GM18520 (cell line): ENCODE measurements around the gene KCTD15.
"Not testable (repeated sequence)": the region's sequence is repeated elsewhere in the genome, so short reads cannot be mapped to it uniquely, and the experiment has no call there.

Experiments
- ATAC-seq: cut with Tn5 transposase; IDR thresholded peaks from one replicate; pipeline ENCODE4 v1.9.1; 2021; ENCODE audit not compliant: unreplicated experiment

Gene KCTD15

DNA sequence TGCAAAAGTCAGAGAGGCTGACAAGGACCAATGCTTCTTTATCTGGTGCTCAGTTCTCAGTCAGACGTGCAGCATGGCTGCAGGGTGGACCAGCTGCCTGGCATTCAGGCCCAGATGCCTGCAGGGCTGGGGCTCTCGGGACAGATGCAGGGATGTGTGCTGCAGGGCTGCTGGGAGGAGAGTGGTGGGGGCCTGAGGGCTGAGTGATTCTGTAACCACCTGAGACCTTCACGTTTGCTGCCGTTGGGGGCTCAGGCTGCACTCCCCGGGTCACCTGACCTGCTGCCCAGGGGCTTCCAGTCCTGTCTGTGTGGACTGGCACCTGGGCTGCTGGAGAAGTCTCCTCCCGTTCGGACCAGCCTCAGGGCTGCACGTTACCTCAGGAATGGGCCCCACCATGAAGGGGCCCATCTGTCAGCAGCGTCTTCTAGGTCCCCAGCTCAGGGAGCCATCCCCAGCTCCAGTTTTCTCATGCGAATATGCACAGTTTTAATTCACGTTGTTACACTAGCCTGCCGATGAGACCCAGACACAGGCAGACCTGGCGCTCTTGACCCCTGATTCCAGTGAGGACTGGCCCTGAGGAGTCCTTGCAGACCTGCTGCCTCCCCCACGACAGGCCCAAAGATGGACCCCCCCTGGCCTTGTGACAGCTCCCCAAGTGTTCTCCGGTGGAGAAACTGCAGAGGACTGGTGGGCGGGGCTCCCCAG lies 16.9 kb downstream of the KCTD15 start:
- no peak for ATAC-seq

DNA sequence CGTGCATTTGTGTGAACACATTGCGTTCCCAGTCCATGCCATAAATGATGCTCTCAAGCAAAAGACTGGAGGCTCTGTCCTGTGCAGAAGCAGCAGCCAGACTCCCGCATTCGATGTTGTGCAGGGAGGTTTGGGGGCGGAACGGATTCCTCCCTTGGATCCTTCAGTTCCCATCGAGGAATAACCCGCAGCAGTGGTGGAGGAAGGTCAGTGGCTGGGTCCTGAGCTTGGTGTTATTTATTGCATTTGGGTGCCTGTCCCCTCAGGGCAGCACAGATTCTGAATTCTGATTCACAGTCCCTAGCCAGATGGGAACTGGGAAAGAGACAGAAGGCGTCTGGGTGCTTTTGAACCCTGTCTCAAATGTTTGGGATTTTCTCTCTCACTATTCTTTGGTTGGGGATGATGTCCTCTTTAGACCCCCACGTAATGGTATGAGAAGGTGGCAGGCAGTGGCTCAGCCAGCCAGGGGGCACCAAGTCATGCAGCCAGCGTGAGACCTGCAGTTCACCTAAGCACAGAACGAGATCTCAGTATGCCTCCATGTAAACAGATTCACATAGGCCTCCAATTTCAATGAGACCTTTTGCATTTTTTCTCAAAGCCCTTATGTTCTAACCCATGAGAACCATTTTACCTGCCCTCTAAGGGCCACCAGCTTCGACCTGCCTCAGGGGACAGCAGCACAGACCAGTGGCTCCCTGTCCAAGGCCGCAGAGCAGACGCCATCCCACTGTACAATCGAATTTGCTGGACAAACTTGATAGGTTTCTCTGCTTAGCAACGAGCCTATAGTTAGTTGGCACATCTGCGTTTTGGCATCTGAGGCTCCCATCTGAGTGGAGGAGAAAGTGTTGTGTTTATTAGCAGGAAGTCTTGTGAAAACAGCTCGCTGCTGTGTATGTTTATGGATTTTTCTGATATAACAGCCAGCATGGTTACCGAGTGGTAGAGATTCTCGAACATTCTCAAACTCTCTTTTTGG lies 17.8 kb downstream of the KCTD15 start:
- no peak for ATAC-seq

DNA sequence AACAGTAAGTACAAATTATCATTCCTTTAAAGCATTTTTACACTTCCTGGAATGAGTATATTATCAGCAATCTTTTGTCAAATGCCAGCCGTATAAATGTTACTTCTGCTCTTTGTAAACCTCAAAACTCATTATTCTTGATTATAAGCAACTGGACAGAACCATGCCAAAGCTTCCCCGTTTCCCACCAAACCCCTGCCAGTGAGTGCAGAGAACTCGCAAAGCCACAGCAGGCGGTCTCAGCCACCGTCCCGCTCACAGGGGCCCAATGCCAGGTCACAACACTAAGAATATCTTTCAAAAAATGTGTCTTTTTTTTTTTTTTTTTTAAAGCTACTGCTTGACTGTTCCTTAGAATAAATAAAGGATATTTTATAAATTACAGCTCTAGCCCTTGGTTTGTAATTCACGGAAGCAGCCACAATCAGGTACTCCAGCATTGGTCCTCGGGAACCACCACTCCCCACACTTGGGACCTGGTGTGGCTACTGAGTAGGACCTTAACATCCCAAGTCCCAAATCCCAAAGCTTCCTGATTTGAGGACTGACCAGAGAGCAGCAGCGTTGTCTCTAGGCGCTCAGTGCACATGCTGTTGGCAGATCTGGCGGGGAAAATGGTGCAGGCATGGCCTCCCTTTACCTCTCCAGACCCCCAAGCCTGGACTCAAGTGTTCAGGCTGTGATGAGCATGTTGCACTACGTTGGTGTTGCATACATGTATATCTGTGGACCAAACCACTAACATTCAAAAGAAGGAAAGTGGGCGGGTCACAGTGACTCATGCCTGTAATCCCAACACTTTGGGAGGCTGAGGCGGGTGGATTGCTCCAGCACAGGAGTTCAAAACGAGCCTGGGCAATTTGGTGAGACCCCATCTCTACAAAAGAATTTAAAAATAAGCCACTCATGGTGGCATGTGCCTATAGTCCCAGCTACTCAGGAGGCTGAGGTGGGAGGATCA lies 19.0 kb downstream of the KCTD15 start:
- no peak for ATAC-seq

DNA sequence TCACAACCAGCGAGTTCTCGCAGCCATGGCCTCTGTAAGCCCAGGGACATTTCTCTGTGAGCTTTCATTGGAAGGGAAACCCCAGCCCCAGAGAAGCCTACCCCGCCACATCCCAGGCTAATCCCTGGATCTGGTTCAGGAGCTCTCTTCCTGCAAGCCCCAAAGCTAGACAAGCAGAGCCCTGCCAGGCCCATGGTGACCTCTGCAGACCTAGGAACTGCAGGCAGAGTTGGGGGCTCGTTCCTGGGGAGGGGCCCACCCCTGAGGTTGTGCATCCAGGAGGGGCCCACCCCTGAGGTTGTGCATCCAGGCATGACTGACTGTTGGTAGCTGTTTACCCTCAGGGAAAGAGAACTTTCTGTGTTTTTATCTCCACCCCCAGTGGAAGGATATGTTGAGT lies 21.7 kb downstream of the KCTD15 start:
- ATAC-seq: no peak

DNA sequence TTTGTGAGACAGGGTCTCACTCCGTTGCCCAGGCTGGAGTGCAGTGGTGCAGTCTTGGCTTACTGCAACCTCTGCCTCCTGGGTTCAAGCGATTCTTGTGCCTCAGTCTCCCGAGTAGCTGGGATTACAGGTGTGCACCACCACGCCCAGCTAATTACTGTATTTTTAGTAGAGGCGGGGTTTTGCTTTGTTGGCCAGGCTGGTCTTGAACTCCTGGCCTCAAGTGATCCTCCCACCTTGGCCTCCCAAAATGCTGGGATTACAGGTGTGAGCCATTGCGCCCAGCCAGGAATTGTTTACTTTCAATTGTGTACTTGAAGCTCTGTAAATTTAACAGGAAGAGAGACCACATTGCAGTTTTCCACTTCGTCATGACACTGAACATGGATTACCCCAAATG lies 22.4 kb downstream of the KCTD15 start:
- not testable (repeated sequence) for ATAC-seq

DNA sequence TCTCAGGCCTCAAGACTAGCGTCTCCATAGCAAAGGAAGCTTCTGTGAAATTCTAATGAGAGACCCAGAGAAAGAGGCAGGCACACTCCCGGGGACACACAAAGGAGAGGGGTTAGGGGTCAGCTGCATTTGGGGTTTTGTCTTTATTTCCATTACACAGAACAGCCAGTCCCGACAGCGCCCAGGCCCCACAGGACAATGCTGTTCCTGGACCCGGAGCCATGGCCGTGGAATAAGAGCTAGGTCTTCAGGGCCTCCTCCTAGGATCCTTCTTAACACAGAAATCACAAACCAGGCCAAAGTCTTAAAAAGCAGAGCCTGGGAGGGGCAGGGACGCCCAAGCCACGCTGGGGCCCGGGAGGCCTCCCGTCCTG lies 22.8 kb downstream of the KCTD15 start:
- ATAC-seq: no peak

DNA sequence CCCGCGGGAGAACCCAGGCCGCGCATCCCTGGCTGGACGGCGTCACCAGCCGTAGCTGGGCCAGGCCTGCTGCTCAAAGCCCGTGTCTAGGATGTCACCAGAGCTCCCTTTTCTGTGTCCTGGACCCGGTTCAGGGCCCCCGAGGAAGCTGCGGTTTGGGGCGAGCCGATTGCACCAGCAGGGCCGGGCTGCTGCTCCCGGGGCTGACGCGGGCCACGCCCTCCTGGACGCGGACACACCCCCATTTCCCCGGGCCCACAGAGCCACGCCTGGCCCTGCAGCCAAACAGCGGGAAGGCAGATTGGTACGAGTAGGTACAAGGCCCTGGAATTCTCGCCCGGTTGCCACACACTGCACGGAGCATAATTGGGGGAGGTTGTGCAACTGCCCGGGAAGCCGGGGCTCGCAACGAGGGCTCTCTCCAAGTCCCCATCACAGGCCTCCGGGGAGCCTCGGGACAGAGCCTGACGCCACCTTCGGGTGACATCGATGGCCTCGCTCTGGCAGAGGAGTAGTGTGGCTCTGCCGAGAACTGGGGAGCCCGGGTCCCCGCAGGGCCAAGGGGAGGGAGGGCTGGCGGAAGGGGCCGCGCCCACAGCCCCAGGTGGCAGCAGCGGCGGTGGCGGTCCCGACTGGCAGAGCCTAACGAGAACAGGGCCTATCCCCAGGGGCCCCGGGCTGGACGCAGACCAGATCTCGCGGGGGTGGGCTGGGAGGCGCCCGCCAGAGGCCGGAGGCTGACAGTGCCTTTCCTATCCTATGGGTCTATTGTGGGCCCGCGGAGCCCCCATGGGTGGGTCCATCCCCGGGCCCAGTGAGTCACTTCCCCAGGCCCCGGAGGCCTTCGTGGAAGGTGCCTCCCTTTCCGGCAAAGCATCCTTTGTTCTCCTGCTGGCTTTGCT lies 23.5 kb downstream of the KCTD15 start:
- ATAC-seq: no peak

DNA sequence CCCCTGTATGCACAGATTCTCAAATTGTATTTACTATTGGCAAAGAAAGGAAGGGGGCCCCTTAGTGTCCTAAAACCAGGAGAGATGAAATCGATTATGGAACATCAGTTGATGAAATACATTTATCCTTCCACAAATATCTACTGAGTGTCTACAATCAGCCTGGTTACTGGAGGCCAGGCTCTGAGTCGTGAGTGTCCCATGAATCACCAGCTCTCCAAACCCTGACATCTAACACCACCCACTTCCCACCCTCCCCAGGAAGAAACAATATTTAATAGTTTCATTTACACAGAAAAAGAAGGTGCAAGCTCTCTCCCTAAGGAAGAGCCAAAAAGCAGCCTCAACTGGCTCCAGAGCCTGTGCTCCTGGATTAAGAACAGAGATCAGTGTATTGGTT lies 25.2 kb downstream of the KCTD15 start:
- no peak for ATAC-seq

DNA sequence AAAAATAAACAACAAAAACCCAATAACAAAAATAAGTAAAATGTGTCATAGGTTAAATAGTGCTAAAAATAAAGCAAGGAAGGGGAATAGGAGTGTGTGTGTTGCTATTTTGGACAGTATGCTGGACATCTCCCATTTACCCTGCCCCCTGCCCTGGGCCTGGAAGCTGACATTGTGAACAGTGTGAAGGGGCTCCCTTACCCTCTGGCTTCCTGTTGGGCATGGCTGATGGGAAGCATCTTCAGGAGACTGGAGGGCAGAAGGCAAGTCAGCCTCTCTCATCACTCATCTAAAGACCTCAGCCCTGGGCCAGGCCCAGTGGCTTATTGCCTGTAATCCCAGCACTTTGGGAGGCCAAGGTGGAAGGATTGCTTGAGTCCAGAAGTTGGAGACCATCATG lies 26.7 kb downstream of the KCTD15 start:
- no peak for ATAC-seq

DNA sequence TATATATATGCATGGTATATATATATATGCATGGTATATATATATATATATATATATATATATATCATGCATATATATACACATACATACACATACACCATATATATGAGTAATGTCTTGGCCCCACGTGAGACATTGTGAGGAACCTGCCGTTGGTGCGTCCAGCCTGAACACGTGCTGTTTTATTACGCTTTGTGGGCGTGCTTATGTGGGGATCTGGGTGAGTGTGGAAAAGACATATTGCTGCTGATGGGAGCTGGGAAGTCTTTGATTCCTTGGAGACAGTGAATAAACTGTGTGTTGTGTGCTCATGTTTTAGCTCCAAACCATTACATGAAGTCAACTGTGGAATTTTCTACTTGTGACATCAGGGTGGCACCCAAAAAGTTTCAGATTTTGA lies 28.9 kb downstream of the KCTD15 start:
- ATAC-seq: no peak

DNA sequence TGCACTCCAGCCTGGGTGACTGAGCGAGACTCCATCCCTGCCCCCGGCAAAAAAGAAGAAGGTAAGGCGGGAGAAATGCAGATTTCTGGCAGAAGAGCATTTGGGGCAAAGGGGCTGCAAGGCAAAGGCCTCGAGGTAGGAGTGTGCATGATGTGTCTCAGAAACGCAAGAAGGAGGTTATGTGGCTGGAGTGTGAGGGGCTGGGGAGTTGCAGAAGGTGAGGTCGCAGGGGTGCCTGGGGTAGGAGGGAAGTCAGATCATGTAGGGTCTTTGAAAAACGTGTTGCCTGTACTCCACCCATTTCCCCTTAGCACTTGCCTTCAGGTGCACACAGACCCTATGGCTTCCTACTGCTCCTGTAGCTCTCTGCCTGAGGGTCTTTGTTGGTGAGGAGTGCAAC lies 29.9 kb downstream of the KCTD15 start:
- no peak for ATAC-seq

DNA sequence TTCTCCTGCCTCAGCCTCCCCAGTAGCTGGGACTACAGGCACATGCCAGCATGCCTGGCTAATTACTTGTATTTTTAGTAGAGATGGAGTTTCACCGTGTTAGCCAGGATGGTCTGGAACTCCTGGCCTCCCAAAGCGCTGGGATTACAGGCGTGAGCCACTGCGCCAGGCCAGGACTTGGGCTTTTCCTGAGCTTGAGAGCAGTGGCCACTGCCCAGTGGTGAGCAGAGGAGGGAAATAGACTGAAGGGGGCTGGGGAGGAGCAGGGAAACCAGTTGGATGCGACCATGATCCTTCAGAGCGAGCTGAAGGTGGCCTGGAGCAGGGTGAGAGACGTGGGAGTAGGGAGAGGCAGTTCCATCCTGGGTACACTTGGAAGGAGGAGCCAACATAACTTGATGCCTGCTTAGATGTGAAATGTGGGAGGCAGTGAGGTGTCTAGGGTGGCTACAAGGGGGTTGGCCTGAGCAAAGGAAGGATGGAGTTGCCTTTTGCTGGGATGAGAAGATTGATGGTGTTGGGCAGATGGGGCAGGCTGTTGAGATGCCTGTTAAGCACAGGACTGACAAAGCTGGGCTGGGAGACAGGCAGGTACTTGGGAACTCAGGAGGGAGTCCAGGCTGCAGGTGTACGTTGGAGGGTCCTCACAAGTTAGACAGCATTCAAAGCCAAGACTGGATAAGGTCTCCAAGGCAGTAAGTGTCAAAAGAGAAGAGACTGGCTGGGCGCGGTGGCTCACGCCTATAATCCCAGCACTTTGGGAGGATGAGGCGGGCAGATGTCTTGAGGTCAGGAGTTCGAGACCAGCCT lies 31.8 kb downstream of the KCTD15 start:
- ATAC-seq: no peak

DNA sequence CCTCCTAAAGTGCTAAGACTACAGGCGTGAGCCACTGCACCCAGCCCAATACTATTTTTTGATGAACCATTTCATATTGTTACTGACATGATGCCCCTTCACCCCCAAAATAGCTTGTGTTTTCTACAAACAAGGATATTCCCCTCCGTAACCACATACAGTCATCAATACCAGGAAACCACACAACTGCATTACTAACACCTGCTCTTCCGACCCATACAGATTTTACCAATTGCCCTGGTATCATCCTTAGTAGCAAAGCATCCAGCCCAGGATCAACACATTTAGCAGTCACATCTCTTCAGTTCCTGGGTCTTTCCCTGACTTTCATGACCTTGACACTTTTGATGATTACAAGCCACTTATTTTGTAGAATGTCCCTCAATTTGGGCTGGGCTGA lies 33.6 kb downstream of the KCTD15 start:
- ATAC-seq: no peak

DNA sequence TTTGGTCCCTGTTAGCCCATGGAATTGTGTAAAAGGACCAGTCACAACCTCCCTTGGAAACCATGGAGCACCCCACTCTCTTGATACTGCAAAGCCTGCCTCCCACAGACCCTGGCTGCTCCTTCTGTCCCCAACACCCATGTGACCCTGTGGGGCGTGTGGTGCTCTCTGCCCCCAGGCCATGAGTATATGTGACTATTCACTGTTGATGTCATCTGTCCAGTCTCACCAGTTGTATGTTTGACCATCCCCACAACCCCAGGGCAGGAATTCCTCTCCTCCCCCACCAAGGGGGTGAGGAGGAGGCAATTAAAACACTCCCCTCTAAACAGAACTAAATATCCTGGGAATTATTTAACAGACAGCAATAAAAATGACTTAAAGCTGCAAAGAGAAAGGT lies 35.2 kb downstream of the KCTD15 start:
- no peak for ATAC-seq

DNA sequence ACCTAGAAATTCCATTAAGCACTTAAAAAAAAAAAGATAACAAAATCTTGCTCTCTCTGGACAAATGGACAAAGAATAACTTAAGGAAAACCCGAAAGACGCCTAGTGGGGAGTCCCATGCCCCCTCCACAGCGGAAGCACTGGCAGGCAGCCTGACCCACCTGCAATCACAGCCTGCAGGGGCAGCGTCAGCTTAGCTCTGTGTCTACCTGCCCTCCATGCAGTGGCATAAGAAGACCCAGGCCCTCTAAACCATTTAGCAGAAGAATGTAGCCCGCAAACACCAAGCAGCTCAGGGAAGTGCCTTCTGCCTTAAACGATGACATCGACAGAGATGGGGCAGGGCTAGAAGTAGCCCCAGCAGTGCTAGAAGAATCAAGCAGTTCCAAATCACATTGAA lies 36.0 kb downstream of the KCTD15 start:
- no peak for ATAC-seq

DNA sequence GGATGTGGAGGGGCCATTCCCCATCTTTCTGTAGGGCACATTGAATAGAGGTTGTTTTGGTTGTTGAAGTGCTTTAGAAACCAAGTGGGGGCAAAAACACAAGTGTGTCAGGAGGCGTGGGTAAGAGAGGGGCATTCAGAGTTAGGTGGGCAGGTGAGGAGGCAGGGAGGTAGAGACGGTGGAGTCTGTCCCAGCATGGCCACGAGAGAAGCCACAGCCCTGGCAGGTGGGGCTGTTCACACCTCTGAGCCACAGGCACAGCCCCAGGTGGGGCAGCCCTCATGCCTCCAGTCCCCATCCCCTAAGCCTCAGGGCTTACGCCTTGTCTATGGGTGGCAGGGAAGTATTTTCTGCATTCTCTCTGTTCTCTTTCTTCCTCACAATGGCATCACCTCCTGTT lies 43.7 kb downstream of the KCTD15 start:
- no peak for ATAC-seq

DNA sequence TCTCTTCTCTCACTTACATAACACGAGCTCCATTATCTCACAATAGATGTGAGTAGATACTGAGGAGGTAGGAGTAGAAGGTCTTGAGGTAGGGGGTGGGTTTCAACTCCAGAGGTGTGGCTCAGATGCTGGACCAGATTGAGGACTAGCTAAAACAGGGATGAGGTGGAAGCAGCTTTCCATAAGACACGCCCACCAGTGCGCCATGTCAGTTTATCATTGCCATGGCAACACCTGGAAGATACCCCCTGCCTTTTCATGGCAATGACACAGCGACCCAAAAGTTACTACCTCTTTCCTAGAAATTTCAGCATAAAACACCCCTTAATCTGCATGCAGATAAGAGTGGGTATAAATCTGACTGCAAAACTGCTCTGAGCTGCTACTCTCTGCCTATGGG lies 44.1 kb downstream of the KCTD15 start:
- ATAC-seq: no peak

DNA sequence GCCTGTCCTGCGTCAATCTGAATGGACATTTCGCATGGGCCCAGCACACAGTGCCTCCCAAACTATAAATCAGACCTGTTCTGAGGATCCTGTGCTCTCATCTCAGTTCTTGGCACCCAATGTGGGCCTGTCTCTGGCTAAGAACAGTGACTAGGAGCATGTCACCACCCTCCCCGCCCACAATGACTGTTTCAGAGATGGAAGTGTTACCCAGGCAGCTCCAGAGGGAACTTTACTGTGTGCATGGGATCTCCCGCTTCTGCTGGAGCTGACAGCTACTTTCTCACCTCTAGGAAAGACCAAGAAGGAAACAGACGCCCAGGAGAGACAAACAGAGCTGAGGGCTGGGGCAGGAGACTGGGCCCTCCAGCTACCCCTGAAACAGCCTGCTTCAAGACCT lies 45.0 kb downstream of the KCTD15 start:
- no peak for ATAC-seq

DNA sequence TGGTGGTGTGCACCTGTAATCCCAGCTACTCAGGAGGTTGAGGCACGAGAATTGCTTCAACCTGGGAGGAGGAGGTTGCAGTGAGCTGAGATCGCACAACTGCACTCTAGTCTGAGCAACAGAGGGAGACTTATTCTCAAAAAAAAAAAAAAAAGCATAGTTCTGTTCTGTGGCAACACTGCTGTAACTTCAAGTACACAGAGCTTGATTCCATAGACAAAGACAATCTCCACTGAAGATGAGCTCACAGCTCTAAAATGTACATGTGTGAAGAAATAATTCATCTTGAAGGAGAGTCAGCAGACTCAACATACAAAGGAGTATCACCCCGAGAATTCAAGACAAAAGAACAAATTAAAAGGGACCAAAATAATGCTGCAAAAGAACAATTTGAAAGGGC lies 47.8 kb downstream of the KCTD15 start:
- no peak for ATAC-seq
